HG03097 (cell line): ENCODE data around the gene HMGCR.

ENCODE experiments used
- ATAC-seq: cut with Tn5 transposase; IDR thresholded peaks from one replicate; pipeline ENCODE4 v1.9.1; 2021; ENCODE audit not compliant: unreplicated experiment, low FRiP score

HMGCR gene

GRCh38 chr5:75338408-75338807 lies 1.4 kb downstream of the HMGCR start:
- ATAC-seq, result no peak

GRCh38 chr5:75340714-75341478 lies 3.9 kb downstream of the HMGCR start:
- ATAC-seq, result no peak

GRCh38 chr5:75341934-75342333 lies 4.9 kb downstream of the HMGCR start:
- no peak for ATAC-seq

GRCh38 chr5:75342836-75343235 lies 5.8 kb downstream of the HMGCR start:
- ATAC-seq, result no peak

- no peak for ATAC-seq
These were observed 11.2 kb downstream of the HMGCR start for GRCh38 chr5:75348241-75348640.

GRCh38 chr5:75349663-75350062 lies 12.6 kb downstream of the HMGCR start:
- no peak for ATAC-seq

GRCh38 chr5:75351139-75351926 lies 14.3 kb downstream of the HMGCR start:
- no peak for ATAC-seq

GRCh38 chr5:75355236-75355635 lies 18.2 kb downstream of the HMGCR start:
- ATAC-seq, result no peak

- ATAC-seq, result no peak
These were observed 19.7 kb downstream of the HMGCR start for GRCh38 chr5:75356719-75357118.

- no peak for ATAC-seq
These were observed 21.1 kb downstream of the HMGCR start for GRCh38 chr5:75358117-75358516.

GRCh38 chr5:75361310-75361709 lies 24.3 kb downstream of the HMGCR start:
- ATAC-seq, result no peak

- ATAC-seq, result no peak
These were observed 25.5 kb downstream of the HMGCR start for GRCh38 chr5:75362474-75362975.

GRCh38 chr5:75363111-75363510 lies 26.1 kb downstream of the HMGCR start:
- ATAC-seq, result no peak

GRCh38 chr5:75363726-75364495 lies 26.9 kb downstream of the HMGCR start:
- ATAC-seq, result no peak

- ATAC-seq, result no peak
These were observed 27.7 kb downstream of the HMGCR start for GRCh38 chr5:75364571-75365280.

GRCh38 chr5:75365740-75366139 lies 28.7 kb downstream of the HMGCR start:
- ATAC-seq, result no peak

GRCh38 chr5:75366787-75367186 lies 29.8 kb downstream of the HMGCR start:
- peak; percentile 59 for ATAC-seq

GRCh38 chr5:75367401-75367800 lies 30.4 kb downstream of the HMGCR start:
- ATAC-seq, result no peak

- ATAC-seq, result no peak
These were observed 31.4 kb downstream of the HMGCR start for GRCh38 chr5:75368391-75368790.

- no peak for ATAC-seq
These were observed 36.8 kb downstream of the HMGCR start for GRCh38 chr5:75373862-75374261.
